ENCODE data around the gene GPX3.

Gene GPX3

GRCh38 chr5:151015974-151016587, 4.3 kb upstream of the GPX3 start:
- no peak for TF ChIP-seq CTCF (IDR thresholded peaks at IDR 0.05)

GRCh38 chr5:151016700-151017099, 3.7 kb upstream of the GPX3 start:
- TF ChIP-seq CTCF (IDR thresholded peaks at IDR 0.05) = no peak

DNA sequence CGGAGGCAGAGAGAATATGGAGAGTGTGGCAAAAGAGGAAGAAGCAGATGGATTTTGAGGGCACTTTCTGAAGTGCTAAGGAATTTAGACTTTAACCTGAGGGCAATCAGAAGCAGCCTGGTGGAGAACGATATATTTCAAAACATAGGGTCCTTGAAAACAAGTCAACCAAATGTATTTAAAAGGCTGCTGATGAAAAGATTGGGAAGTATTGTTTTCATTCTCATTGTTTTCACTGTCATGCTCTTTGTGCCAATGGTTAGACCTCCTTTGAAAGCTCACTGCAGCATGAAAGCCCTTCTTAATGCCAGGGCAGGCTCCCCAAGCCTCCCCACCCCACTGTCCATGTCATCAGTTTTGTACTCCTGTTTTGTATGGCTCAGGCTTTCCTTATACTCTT, 2.5 kb upstream of the GPX3 start:
- no peak for TF ChIP-seq CTCF (IDR thresholded peaks at IDR 0.05)

- TF ChIP-seq CTCF (IDR thresholded peaks at IDR 0.05) = no peak
Measured at GRCh38 chr5:151018846-151019245, 1.5 kb upstream of the GPX3 start.

- TF ChIP-seq CTCF (IDR thresholded peaks at IDR 0.05) = no peak
Measured at GRCh38 chr5:151019331-151019730, 1.1 kb upstream of the GPX3 start.

DNA sequence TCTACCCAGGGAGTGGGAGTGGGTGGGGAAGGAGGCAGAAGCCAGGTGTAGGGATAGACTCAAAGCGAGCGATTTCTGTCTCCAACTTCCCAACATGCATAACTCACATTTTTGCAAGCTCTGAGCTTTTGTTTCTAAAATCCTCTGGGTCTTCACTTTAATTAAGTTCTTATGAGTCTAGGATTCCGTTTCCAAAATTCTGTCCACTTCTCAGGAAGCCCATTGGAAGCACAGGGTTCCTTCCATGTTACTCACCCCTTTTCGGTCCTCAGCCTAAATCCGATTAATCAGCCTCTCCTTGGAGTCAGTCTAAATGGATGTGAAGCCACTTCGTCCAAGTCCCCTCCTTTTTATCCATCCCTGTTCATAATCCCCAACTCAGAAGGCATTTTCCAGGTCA, 1.4 kb downstream of the GPX3 start:
- TF ChIP-seq CTCF (IDR thresholded peaks at IDR 0.05) = no peak

DNA sequence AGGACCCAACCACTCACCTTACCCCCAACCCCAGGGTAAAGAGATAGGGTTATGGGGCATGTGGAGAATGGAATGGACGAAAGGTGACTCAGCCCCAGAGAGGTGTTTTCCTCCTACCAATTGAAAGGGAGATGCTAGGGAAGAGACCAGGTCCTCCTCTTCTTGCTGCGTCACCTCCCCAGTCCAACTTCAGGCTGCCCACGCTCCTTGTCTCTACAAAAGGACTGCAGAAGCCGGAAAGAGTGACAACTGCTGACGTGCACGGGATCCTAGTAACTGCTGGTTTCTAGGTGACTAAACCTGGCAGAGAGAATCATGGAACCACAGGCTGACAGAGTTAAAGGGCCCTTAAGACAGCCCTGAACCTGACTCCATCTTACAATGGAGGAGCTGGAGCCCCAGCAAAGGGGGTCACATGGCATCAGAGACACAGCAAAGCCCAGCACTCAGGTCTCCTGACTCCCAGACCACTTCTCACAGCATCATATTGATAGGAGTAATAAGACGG, 2.2 kb downstream of the GPX3 start:
- no peak for TF ChIP-seq CTCF (IDR thresholded peaks at IDR 0.05)
